DOHH2 (cell line): ENCODE results near the gene EQTN.
A peak's percentile ranks its signal among the peaks of the same experiment; 100 is the strongest.

Experiments
- EZH2phosphoT487 ChIP-seq: fragments of 200-600 bp; sonication (generic); IDR thresholded peaks from 2 replicates; pipeline ENCODE4 v1.6.1; 2017; ENCODE audit warnings: borderline replicate concordance, mild to moderate bottlenecking, antibody characterized with exemption, low read length, moderate library complexity, mixed read lengths
- TF ChIP-seq, protein P1 (sequence below): fragments of 200-600 bp; sonication (generic); IDR thresholded peaks from one replicate; pipeline ENCODE4 v1.5.1; 2014; ENCODE audit warnings: antibody characterized with exemption, mild to moderate bottlenecking, low read depth, low read length; ENCODE audit not compliant: poor library complexity, severe bottlenecking

- TF ChIP-seq, protein P1, sequence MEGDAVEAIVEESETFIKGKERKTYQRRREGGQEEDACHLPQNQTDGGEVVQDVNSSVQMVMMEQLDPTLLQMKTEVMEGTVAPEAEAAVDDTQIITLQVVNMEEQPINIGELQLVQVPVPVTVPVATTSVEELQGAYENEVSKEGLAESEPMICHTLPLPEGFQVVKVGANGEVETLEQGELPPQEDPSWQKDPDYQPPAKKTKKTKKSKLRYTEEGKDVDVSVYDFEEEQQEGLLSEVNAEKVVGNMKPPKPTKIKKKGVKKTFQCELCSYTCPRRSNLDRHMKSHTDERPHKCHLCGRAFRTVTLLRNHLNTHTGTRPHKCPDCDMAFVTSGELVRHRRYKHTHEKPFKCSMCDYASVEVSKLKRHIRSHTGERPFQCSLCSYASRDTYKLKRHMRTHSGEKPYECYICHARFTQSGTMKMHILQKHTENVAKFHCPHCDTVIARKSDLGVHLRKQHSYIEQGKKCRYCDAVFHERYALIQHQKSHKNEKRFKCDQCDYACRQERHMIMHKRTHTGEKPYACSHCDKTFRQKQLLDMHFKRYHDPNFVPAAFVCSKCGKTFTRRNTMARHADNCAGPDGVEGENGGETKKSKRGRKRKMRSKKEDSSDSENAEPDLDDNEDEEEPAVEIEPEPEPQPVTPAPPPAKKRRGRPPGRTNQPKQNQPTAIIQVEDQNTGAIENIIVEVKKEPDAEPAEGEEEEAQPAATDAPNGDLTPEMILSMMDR = peak; percentile 75
- no peak for TF ChIP-seq EZH2phosphoT487
Observed at GRCh38 chr9:27247756-27248155, 49.2 kb downstream of the EQTN start.
